NCI-H446 treated with DMSO at 0.1 percent for 48 hours (cell line): ENCODE results near the gene PRTN3.
A peak's percentile ranks its signal among the peaks of the same experiment; 100 is the strongest.

Experiments used
- DNase-seq: peaks from one replicate; lab custom pipeline; 2025; lab: John Stamatoyannopoulos, UW

Gene PRTN3

DNA sequence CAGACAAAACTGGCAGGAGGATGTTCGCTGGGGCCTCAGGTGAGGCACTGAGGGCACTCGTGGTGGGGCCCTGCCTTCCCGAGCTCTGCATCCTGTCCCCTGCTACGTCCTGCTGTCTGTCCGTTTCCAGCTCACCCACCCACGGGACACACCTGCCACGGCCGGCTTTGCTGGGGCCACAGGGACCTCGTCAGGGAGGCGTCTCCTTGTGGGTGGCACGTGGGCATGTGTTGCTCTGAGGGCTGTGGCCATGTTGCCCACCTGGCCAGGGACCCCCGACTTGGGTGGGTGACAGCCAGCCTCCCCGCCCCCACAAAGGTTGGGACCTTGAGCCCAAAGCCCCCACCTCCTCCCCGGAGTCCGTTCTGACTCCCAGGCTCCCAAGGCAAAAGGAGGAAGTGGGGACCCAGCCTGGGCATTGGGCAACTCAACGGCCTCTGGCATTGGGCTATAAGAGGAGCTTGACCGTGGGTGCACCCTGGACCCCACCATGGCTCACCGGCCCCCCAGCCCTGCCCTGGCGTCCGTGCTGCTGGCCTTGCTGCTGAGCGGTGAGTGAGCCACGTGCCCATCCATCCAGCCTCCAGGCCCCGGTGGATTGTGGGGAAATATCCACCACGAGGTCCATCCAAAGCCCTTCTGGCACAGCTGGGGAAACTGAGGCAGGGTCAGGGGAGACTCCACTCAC is at the start of gene PRTN3:
PRTN3 (plus strand) TSS at position 481 of the 688 bp plus-strand sequence; CDS start at position 491, 10 bp downstream.
- no peak for DNase-seq

DNA sequence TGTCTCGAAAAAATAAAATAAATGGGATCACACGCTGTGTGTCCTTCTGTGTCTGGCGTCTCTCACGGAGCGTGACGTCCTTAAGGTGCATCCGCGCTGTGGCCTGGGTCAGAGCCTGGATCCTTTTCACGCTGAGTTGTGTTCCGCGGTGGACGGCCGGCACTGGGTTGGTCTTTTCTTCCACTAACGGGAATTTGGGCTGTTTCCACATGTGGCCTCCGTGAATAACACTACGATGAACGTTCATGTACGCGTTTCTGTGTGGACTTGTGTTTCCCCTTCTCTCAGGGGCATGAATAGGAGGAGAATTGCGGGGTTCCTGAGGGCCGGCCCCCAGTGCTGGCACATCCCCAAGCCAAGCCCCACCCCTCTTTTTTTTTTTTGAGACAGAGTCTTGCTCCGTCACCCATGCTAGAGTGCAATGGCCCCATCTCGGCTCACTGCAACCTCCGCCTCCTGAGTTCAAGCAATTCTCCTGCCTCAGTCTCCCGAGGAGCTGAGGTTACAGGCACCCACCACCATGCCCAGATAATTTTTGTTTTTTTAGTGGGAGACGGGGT is 49.7 kb upstream of the PRTN3 start:
- DNase-seq, result no peak

- no peak for DNase-seq
Observed at GRCh38 chr19:791567-792305, 49.1 kb upstream of the PRTN3 start.

- no peak for DNase-seq
Observed at GRCh38 chr19:792306-792885, 48.4 kb upstream of the PRTN3 start.

- no peak for DNase-seq
Observed at GRCh38 chr19:793806-794205, 47.0 kb upstream of the PRTN3 start.

DNA sequence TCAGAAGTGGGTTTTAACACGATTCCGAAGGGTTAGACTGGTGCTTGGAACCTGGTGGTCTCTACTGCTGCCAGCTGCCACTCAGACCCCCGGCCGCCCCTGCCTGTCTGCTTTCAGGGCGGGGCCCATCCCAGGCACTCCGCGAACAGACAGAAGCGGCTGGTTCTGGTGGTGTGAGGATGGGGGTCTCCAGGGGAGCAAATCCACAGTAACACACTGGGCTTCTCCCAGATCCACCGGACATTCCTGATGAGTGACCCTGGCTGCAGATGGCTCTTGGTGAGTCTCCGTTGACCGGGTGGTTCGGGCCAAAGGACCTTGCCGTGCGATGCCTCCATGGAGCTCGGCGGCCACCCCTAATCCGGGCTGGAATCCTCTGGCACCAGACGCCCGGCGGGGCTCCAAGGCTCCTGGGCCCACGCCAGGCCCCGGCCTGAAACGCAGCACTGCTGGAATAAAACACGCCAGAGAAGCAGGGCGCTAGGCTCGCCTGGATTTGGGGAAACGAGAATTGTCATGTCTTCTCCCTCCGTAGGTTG is 45.7 kb upstream of the PRTN3 start:
- no peak for DNase-seq

GRCh38 chr19:795691-796581 is 44.9 kb upstream of the PRTN3 start:
- DNase-seq, result no peak

DNA sequence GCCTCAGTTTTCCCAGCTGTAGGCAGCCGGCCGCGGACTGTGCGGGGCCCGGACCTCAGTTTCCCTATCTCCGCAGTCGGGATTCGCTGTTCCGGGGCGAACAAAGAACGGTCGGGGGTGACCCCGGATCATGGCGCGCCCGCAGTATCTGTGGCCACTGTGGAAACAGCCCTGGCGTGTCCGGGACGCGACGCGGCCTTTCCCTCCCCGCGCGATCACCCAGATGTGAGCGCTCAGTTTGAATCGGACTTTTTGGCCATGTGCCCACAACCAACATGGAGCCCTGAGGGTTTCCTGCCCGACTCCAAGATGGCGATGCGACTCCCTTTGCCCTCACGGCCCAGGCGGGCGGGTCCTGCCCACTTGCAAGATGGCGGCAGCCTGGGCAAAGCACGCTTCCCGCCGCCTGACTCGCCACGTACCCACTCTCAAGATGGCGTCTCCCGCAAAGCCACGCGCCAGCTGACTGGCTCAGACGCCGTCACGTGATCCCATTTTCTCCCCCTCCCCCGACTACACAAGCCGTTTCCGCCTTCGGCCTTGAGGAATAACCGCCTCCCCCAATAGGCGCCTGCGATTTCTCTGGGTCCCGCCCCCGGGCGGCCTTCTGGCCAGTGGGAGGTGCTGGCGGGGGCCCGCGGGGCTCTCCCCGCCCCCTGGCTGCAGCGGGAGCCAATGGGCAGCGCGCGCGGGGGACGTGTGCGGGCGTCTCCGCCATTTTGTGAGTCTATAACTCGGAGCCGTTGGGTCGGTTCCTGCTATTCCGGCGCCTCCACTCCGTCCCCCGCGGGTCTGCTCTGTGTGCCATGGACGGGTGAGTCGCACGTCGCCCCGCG is 43.9 kb upstream of the PRTN3 start, which contains the start of gene PTBP1:
PTBP1 (plus strand) TSS at position 761 of the 836 bp plus-strand sequence; CDS start at position 807, 46 bp downstream.
- peak; percentile 100 for DNase-seq

- DNase-seq, result peak; percentile 77
Observed at GRCh38 chr19:797528-798414, 43.0 kb upstream of the PRTN3 start.

GRCh38 chr19:798415-799075 is 42.3 kb upstream of the PRTN3 start:
- no peak for DNase-seq

DNA sequence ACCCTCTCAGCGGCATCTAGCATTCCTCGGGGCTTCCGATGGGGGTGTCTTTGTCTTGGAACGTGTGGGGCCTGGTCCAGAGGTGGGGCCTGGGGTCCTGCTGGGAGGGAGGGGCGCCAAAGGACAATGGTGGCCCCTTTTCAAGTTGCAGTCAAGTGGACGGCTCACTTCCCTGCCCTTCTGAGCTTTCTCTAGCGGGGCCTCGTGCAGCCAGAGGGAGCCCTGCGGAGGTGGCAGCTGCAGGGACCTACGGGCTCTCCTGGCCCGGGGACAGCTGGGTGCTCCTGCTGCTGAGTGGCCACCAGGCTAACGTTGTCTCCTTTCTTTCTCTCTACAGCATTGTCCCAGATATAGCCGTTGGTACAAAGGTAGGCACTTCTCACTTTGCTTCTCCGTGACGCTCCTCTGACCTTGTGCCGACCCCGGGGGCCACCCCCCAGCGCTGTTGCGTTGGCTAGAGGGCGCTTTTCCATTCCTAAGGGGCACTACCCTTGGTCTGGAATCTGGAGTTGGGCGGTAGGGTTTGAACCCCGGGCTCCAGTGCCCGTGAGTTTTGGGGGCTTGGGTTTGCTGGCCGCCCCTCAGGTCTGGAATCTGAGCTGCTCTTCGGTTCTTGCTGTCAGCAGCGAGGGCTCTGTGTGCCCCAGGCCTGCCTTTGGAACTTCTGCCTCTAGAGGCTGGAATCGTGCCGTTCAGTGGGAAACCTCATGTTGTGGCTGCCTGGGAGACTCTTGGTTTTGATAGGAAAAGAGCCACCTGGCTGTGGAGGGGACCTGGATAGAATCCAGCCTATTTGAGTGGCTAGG is 41.5 kb upstream of the PRTN3 start:
- no peak for DNase-seq

- DNase-seq, result no peak
Observed at GRCh38 chr19:800360-801029, 40.3 kb upstream of the PRTN3 start.

DNA sequence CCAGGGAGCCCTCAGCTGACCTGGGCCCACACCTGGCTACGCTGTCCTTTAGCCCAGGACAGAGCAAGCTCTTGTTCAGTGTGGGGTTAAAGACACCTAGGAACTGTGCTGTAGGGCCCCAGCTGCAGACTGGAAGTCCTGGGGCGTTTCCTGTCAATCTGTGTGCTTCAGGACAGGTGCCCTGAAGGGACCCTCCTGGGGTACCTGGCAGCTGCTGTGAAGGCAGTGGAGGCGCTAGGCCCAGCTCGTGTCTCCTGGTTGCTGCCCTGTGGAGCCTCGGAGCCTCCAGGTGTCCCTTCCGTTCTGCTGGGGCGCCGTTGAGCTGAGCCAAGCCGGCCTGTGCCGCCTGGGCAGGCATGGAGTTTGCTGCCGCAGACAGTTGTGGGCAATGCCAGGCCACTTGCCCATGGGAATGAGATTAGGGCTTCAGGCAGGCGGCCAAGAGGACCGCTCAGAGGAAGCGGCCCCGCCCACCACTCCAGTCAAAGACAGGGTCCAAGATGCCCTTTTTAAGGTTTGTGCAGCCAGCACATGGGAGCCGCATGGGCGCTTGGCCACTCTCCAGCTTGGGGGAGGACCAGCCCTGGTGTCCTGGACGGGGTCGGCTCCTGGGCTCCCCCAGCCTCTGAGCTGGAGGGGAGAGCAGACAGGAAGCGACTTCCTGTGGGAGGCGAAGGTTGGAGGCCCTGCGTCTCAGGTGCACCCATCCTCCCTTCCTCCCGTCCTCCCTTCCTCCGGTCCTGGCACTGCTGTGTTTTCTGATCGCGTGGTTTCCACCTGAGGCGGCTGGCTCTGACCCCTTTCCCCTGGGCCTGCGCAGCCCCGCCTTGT is 39.6 kb upstream of the PRTN3 start:
- DNase-seq, result peak; percentile 15

- no peak for DNase-seq
Observed at GRCh38 chr19:801861-802497, 38.8 kb upstream of the PRTN3 start.

- no peak for DNase-seq
Observed at GRCh38 chr19:802498-803098, 38.2 kb upstream of the PRTN3 start.

DNA sequence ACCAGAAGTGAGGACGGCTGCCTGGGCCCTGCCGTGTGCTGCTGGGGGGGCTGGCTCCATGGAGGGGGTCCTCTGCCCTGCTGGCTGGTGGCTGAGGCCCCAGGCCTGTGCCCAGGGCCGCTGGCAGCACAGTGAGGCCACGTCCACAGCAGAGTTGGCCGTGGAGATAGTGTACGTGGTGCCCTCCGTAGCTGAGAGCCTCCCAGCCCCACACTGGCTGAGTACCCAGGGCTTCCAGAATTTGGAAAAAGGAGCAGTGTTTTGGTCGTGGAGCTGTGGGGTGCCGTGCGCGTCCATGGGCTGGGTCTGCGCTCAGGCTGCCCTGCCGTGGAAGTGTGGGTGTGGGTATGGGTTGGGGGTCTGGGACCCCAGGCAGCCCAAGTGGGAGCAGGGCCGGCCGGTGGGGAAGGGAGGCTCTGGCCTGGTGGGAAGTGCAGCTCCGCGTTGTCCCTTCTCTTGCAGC is 37.7 kb upstream of the PRTN3 start:
- no peak for DNase-seq
